Subcutaneous abdominal adipose tissue (tissue), 5 donors: ENCODE results near the gene PRORP.

Experiments
- H3K27ac ChIP-seq: one replicate; pipeline ENCODE4 v1.7.0; 2013; ENCODE audit warnings: low read depth, mild to moderate bottlenecking, inconsistent platforms, low read length, moderate library complexity
- H3K27me3 ChIP-seq, 5 donors: one replicate each; pipeline ENCODE4 v1.7.0; 2013; ENCODE audit warnings: low read length in 5 of 5, inconsistent platforms in 1 of 5; ENCODE audit not compliant: control insufficient read depth in 5 of 5, insufficient read depth in 4 of 5
- H3K36me3 ChIP-seq, 5 donors: one replicate each; pipeline ENCODE4 v1.7.0; 2013; ENCODE audit warnings: low read length in 5 of 5; ENCODE audit not compliant: control insufficient read depth in 5 of 5, insufficient read depth in 5 of 5
- H3K4me1 ChIP-seq, 5 donors: one replicate each; pipeline ENCODE4 v1.7.0; 2013; ENCODE audit warnings: low read length in 5 of 5, mild to moderate bottlenecking in 3 of 5, moderate library complexity in 1 of 5; ENCODE audit not compliant: control insufficient read depth in 5 of 5, insufficient read depth in 5 of 5
- H3K4me3 ChIP-seq, 5 donors: one replicate each; pipeline ENCODE4 v1.7.0; 2013; ENCODE audit warnings: low read length in 5 of 5, low read depth in 1 of 5
- H3K9ac ChIP-seq, 5 donors: one replicate each; pipeline ENCODE4 v1.7.0; 2013; ENCODE audit warnings: low read length in 5 of 5, mild to moderate bottlenecking in 4 of 5, moderate library complexity in 3 of 5
- H3K9me3 ChIP-seq, 5 donors: one replicate each; pipeline ENCODE4 v1.7.0; 2013; ENCODE audit warnings: low read length in 5 of 5; ENCODE audit not compliant: control insufficient read depth in 5 of 5
- donor health status: healthy.
- donor health status: healthy.
- donor health status: healthy.
- donor health status: healthy.
- donor health status: healthy.

Gene PRORP

GRCh38 chr14:35155962-35156361 lies 33.6 kb downstream of the PRORP start:
- Histone ChIP-seq H3K9ac (peak overlapping the region in 1 of 5 donors; percentile 48), H3K27me3 (no peaks in the 10 kb centered on the region), H3K27ac (no peak overlapping the region), H3K9me3 (no peaks in the 10 kb centered on the region), H3K4me1 (peaks cover 0 to 18% (median 9%) of the 10 kb centered on the region in 5 donors), H3K4me3 (no peak overlapping the region), H3K36me3 (peaks cover 4 to 24% (median 6%) of the 10 kb centered on the region in 5 donors)

GRCh38 chr14:35158491-35158890 lies 36.1 kb downstream of the PRORP start:
- Histone ChIP-seq H3K4me3 (no peak overlapping the region), H3K36me3 (peaks cover 4 to 18% (median 6%) of the 10 kb centered on the region in 5 donors), H3K9ac (no peak overlapping the region), H3K27ac (no peak overlapping the region), H3K9me3 (no peaks in the 10 kb centered on the region), H3K27me3 (no peaks in the 10 kb centered on the region), H3K4me1 (peaks cover 0 to 18% (median 9%) of the 10 kb centered on the region in 5 donors)

- no peak overlapping the region for H3K9ac ChIP-seq
- peaks cover 0 to 18% (median 9%) of the 10 kb centered on the region in 5 donors for H3K4me1 ChIP-seq
- H3K4me3 ChIP-seq, result no peak overlapping the region
- peak overlapping the region; percentile 38 for H3K27ac ChIP-seq
- H3K27me3 ChIP-seq, result no peaks in the 10 kb centered on the region
- H3K36me3 ChIP-seq, result peaks cover 4 to 13% (median 6%) of the 10 kb centered on the region in 5 donors
- no peaks in the 10 kb centered on the region for H3K9me3 ChIP-seq
Observed at GRCh38 chr14:35158951-35159653, 36.8 kb downstream of the PRORP start.

- peaks cover 4 to 13% (median 6%) of the 10 kb centered on the region in 5 donors for H3K36me3 ChIP-seq
- no peak overlapping the region for H3K4me3 ChIP-seq
- no peak overlapping the region for H3K27ac ChIP-seq
- no peaks in the 10 kb centered on the region for H3K9me3 ChIP-seq
- H3K9ac ChIP-seq, result no peak overlapping the region
- H3K4me1 ChIP-seq, result peaks cover 0 to 18% (median 9%) of the 10 kb centered on the region in 5 donors
- no peaks in the 10 kb centered on the region for H3K27me3 ChIP-seq
Observed at GRCh38 chr14:35159742-35160409, 37.5 kb downstream of the PRORP start.

- no peak overlapping the region for H3K9ac ChIP-seq
- peaks cover 0 to 13% (median 4%) of the 10 kb centered on the region in 5 donors for H3K4me1 ChIP-seq
- peaks cover 4 to 13% (median 6%) of the 10 kb centered on the region in 5 donors for H3K36me3 ChIP-seq
- H3K27ac ChIP-seq, result no peak overlapping the region
- no peak overlapping the region for H3K4me3 ChIP-seq
- no peaks in the 10 kb centered on the region for H3K9me3 ChIP-seq
- H3K27me3 ChIP-seq, result no peaks in the 10 kb centered on the region
Observed at GRCh38 chr14:35161231-35161630, 38.9 kb downstream of the PRORP start.

GRCh38 chr14:35163384-35163783 lies 41.0 kb downstream of the PRORP start:
- Histone ChIP-seq H3K4me3 (no peak overlapping the region), H3K9me3 (no peaks in the 10 kb centered on the region), H3K4me1 (peaks cover 0 to 9% (median 0%) of the 10 kb centered on the region in 5 donors), H3K27me3 (no peaks in the 10 kb centered on the region), H3K9ac (no peak overlapping the region), H3K36me3 (peaks cover 4 to 22% (median 12%) of the 10 kb centered on the region in 5 donors), H3K27ac (no peak overlapping the region)

GRCh38 chr14:35164849-35165248 lies 42.5 kb downstream of the PRORP start:
- H3K9ac ChIP-seq, result no peak overlapping the region
- no peaks in the 10 kb centered on the region for H3K9me3 ChIP-seq
- H3K4me3 ChIP-seq, result no peak overlapping the region
- H3K27ac ChIP-seq, result no peak overlapping the region
- H3K36me3 ChIP-seq, result peaks cover 0 to 14% (median 7%) of the 10 kb centered on the region in 5 donors
- peaks cover 0 to 3% (median 0%) of the 10 kb centered on the region in 5 donors for H3K4me1 ChIP-seq
- H3K27me3 ChIP-seq, result no peaks in the 10 kb centered on the region

GRCh38 chr14:35167496-35167895 lies 45.1 kb downstream of the PRORP start:
- Histone ChIP-seq H3K27me3 (no peaks in the 10 kb centered on the region), H3K4me3 (no peak overlapping the region), H3K4me1 (no peaks in the 10 kb centered on the region), H3K27ac (no peak overlapping the region), H3K9ac (no peak overlapping the region), H3K9me3 (no peaks in the 10 kb centered on the region), H3K36me3 (peaks cover 0 to 14% (median 7%) of the 10 kb centered on the region in 5 donors)
